Measurements from ENCODE around the gene CRTAC1.
"Not testable (repeated sequence)": the region's sequence is repeated elsewhere in the genome, so short reads cannot be mapped to it uniquely, and the experiment has no call there.

The CRTAC1 gene

DNA sequence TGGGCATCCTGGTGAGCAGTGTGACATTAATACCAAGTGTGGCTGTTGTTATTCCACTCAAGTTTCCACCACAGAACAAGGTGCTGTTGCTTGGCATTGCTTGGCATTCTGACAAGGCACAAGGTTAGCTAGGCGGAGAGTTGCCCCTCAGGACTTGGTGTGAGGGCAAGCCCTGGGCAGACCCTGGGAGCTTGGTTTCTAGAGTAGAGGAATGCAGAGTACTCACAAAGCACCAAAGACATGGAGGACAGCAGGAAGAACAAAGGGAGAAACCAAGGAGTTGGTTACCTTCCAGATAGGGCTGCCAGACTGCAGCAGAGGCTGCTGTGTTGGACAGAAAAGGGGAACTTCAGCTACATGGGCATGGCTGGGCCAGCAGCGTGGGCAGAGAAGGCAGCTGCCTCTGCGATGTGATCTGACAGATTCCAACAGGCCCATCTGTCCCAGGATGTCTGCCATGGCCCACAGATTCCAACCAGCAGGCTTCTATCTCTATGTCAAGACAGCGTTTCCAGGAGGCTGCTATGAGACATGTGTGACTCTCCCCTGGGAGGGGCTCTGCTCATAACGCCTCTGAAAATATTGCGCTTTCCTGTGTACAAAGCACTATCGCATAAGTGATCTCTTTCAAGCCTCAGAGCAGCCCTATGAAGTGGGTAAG is 178.9 kb downstream of the CRTAC1 start:
- no peak for DNase-seq (ENCODE audit: low read depth)
- TF ChIP-seq, protein P1, sequence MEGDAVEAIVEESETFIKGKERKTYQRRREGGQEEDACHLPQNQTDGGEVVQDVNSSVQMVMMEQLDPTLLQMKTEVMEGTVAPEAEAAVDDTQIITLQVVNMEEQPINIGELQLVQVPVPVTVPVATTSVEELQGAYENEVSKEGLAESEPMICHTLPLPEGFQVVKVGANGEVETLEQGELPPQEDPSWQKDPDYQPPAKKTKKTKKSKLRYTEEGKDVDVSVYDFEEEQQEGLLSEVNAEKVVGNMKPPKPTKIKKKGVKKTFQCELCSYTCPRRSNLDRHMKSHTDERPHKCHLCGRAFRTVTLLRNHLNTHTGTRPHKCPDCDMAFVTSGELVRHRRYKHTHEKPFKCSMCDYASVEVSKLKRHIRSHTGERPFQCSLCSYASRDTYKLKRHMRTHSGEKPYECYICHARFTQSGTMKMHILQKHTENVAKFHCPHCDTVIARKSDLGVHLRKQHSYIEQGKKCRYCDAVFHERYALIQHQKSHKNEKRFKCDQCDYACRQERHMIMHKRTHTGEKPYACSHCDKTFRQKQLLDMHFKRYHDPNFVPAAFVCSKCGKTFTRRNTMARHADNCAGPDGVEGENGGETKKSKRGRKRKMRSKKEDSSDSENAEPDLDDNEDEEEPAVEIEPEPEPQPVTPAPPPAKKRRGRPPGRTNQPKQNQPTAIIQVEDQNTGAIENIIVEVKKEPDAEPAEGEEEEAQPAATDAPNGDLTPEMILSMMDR (IDR thresholded peaks at IDR 0.05; ENCODE audit: low read depth, low read length, missing control alignments), result no peak
- in situ Hi-C loops (cut with HindIII; ENCODE audit: low sequenced_read_pairs), result no loop called here
- no peak overlapping the region for H3K4me3 ChIP-seq (ENCODE audit: low read depth, low read length)

DNA sequence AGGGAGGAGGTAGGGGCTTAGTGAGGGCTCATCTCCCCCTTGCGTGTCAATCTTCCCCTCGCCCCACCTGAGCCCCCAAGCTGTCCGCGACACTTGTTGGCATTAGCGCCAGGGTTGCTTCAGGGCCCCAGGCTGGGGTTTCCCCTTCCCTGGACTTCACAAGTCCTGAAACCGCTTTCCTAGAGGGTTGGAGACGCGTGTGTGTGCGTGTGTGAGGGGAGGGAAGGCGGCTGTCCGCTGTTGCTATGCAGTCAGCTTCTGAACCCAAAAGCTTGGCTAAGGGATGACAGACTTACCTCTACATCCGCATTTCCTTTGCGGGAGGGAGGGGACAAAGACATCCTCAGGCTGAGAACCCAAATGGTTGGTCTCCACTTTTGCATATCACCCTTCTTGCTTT is 180.0 kb downstream of the CRTAC1 start:
- H3K4me3 ChIP-seq (ENCODE audit: low read depth, low read length), result no peak overlapping the region
- no peak for DNase-seq (ENCODE audit: low read depth)
- in situ Hi-C loops (cut with HindIII; ENCODE audit: low sequenced_read_pairs), result no loop called here
- TF ChIP-seq, protein P1 (IDR thresholded peaks at IDR 0.05; ENCODE audit: low read depth, low read length, missing control alignments), result no peak

DNA sequence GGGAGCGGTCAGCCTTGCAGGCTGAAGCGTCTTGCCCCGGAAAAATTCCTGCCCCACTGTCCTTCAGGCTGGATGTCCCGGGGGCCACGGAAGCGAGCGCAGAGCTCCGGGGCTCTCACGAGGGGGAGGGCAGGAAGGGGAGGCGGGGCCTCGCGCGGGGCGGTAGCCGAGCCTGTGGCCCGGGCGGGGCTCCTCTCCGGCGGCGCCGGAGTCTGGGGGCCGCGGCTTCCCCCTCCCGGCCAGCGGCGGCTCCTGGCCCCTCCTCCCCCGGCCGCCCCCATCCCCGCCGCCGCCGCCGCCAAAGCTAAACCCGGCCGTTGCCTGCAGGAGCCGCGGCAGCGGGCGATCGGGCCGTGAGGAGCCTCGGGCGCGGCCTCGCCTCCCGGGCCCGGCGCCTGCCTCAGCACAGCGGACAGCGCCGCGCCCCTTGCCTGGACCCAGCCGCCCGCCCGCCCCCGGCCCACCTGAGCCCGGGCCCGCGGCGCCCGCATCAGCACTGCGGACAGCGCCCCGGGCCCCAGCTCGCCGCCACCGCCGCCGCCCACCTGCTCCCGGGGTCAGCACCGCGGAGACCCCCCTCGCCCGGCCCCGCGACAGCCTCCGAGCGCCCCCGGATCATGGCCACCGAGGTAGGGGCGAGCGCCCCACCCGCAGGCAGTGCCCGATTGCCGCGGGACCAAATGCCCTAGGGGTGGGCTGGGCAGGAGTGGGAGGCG is 180.6 kb downstream of the CRTAC1 start, which contains the start of gene GOLGA7B:
TSS of gene GOLGA7B (plus strand) at position 157 of the 716 bp plus-strand sequence. CDS start at position 618, 461 bp downstream.
- H3K4me3 ChIP-seq (ENCODE audit: low read depth, low read length), result peak within 1 kb of the TSS; percentile 18
- in situ Hi-C loops (cut with HindIII; ENCODE audit: low sequenced_read_pairs), result no loop called here
- TF ChIP-seq, protein P1 (IDR thresholded peaks at IDR 0.05; ENCODE audit: low read depth, low read length, missing control alignments), result no peak
- DNase-seq (ENCODE audit: low read depth), result no peak

DNA sequence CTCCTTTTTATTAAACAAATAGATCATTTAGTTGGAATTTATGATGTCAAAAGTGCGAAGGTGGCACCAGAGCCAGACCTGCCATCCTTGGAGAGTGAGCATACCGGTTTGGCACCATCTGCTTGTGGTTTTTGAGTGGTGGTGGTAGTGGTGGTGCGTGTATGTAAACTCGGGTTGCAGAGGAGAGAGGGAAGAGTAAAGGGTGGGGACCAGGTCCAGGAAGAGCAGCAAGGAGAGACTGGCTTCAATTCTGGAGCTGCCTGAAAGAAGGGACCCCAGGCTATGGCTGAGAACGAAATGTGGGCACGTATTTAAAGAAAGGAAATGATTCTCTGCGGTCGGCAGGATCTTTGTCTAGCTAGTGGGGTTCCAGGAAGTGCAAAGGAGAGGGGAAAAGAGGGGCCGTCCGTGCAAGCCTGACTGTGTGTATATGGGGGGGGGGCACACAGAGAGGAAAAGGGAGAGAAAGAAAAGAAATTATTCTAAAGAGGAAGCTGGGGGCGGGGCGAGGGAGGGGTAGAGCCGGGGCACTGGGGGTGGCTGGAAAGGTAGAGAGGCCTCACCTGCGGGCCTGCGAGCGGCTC is 181.2 kb downstream of the CRTAC1 start:
- DNase-seq (ENCODE audit: low read depth), result no peak
- peak overlapping the region; percentile 18 for H3K4me3 ChIP-seq (ENCODE audit: low read depth, low read length)
- in situ Hi-C loops (cut with HindIII; ENCODE audit: low sequenced_read_pairs), result no loop called here
- TF ChIP-seq, protein P1 (IDR thresholded peaks at IDR 0.05; ENCODE audit: low read depth, low read length, missing control alignments), result no peak

DNA sequence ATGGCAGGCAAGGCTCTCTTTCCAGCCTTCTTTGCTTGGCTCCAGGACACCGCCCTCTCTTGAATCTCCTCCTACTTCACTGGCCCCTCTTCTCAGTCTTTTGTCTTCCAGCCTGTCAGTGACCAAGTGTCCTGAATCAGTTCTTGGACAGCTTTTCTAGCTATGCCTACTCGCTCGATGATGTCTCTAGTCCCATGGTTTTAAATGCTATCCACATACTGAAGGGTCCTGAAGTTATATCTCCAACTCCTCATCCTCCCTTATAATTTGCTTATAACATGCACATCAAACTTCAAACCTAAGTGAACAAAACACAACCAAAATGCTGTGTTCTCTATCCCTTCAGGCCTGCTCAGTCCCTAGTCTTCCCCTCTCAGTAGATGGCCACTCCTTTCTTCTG is 185.7 kb downstream of the CRTAC1 start:
- TF ChIP-seq, protein P1 (IDR thresholded peaks at IDR 0.05; ENCODE audit: low read depth, low read length, missing control alignments), result no peak
- no peak for DNase-seq (ENCODE audit: low read depth)
- in situ Hi-C loops (cut with HindIII; ENCODE audit: low sequenced_read_pairs), result no loop called here
- no peak overlapping the region for H3K4me3 ChIP-seq (ENCODE audit: low read depth, low read length)

DNA sequence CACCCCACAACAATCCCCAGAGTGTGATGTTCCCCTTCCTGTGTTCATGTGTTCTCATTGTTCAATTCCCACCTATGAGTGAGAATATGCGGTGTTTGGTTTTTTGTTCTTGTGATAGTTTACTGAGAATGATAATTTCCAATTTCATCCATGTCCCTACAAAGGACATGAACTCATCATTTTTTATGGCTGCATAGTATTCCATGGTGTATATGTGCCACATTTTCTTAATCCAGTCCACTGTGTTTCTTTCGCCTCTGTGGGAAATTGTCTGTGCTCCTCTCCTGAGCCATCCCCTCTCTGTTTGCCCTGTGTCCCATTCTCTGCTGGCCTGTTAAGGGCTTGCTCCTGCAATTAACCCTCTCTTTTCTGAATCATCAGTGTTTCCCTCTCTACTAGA is 186.4 kb downstream of the CRTAC1 start:
- H3K4me3 ChIP-seq (ENCODE audit: low read depth, low read length); DNase-seq (ENCODE audit: low read depth); in situ Hi-C loops (cut with HindIII; ENCODE audit: low sequenced_read_pairs): not testable (repeated sequence)

DNA sequence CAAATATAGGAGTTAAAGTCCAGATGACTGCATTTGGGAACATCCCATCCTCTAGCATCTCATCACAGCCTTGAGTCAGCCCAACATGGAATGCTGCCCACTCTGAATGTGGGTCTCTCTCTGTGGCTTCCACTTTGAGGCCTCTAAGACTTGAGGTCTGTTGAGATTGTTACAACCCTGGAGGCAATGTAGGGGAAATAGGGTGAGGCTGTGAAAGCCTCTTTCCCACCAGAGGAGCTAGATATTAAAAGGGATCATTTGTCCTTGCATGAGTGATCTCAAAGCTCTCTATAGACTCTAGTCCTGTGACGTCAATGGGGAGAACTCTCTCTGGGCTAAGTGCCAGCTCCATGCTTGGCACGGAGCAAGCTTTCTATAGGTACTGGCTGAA is 187.1 kb downstream of the CRTAC1 start:
- DNase-seq (ENCODE audit: low read depth), result no peak
- in situ Hi-C loops (cut with HindIII; ENCODE audit: low sequenced_read_pairs), result no loop called here
- TF ChIP-seq, protein P1 (IDR thresholded peaks at IDR 0.05; ENCODE audit: low read depth, low read length, missing control alignments), result no peak
- H3K4me3 ChIP-seq (ENCODE audit: low read depth, low read length), result no peak overlapping the region
